Stimulated activated CD4-positive, alpha-beta T cell treated with anti-CD3 and anti-CD28 coated beads, Interleukin-4, amount 100 ng/mL, for 4 hours (primary cell): ENCODE data around the gene STXBP6.

Source experiments
- DNase-seq, 2 experiments: peaks; one replicate each; pipeline ENCODE4 v3.0.0-alpha.2; 2020

The STXBP6 gene

GRCh38 chr14:24911324-24912109 lies 138.4 kb downstream of the STXBP6 start:
- no peak for DNase-seq

DNA sequence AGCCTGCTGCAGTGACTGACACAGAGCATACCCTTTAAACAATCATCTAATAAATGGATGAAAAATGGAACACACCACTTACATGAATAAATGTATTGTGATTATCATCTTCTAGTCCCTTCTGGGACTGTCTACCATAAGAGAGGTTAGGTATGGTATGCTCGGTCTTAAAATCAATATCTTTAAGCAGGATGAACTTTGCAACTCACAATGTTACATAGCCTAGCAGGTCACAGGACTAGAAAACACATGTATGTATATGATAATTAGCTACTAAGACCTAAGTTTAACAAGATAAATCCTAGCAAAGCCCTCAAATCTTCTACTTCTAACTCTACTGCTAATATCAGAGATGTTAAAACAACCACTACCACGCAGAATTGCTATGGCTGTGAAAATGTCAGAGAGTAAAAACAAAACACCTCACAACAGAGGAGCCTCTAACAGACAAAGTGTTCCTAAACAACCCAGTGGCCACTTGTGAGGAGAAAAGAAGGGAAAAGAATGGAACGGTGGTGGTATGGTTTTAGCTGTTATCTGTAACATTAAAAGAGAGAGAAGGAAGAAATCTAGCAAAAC lies 139.4 kb downstream of the STXBP6 start:
- DNase-seq = no peak

GRCh38 chr14:24909523-24910302 lies 140.2 kb downstream of the STXBP6 start:
- DNase-seq = no peak

- no peak for DNase-seq
Measured at GRCh38 chr14:24908592-24909236, 141.2 kb downstream of the STXBP6 start.

GRCh38 chr14:24904533-24904932 lies 145.4 kb downstream of the STXBP6 start:
- no peak for DNase-seq

- no peak for DNase-seq
Measured at GRCh38 chr14:24903337-24903736, 146.6 kb downstream of the STXBP6 start.

DNA sequence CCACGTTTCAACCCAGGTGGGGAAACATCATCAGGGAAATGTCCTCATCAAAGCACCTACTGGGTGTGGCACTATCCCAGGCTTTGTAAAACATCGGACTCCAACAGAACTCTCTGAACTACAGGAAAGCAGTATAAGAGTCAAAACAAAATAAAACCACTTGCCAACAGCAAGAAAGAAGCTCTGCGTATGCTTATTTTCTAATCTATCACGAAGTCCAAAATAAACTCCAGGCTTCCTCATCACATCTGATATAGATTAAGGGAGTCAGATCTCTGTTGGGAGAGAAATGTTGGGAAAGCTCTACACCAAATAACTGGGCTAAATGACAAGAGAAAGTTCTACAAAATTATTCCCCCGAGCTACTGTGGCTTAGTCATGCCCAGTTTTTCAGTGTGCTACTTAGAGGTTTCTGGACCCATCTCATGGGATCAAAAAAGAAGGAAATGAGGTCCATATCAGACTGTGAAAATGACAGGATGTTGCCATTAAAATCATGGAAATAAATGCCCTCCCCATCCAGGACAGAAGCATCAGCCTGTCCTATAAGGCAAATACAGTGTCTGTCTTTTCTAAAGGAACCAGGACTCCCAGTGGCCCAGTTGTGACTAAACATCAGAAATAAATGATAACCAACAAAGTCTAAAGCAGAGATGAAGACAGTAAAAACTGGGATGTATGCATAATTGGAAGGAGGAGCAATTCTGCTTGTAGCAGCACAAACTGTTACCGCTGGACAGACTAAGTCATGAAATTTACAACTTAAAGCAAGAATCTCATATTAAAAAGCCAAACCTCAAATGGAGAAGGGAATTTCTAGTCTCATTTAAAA lies 149.5 kb downstream of the STXBP6 start:
- no peak for DNase-seq

DNA sequence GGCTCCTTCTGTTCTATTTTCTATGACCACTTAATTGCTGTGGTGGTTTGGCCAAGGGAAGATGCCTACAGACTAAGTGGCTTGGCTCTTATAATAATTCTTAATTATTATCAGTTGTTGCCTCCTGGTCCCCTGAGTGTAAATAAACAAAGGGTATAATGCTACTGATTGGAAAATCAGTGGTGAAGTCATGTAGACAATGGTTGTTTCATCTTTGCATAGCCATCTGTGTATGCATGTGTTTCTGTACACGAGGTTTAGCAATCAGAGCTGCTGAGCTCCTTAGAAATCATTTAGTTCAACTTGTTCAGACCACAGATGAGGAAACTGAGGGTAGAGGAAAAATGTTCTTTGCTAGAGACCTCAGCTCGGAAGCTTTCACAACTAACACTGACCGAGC lies 152.2 kb downstream of the STXBP6 start:
- DNase-seq = no peak

- DNase-seq = no peak
Measured at GRCh38 chr14:24895622-24896021, 154.3 kb downstream of the STXBP6 start.

DNA sequence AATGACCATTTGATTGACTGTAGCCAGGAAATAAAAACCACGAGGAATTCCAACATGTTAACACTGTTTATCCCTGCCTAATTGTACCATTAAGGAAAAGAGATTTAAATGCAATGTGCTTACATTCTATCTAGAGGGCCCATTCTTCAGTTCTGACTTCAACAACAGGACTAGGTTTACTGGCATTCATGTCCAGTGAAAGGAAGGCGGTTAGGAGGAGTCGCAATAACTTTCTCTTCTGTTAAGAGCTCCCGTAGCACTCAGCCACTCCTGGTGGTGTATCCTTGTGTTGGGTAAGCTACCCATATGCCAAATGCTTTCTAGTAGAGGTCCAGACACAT lies 154.7 kb downstream of the STXBP6 start:
- no peak for DNase-seq

- DNase-seq = no peak
Measured at GRCh38 chr14:24894583-24895242, 155.2 kb downstream of the STXBP6 start.

- no peak for DNase-seq
Measured at GRCh38 chr14:24892497-24893051, 157.4 kb downstream of the STXBP6 start.

DNA sequence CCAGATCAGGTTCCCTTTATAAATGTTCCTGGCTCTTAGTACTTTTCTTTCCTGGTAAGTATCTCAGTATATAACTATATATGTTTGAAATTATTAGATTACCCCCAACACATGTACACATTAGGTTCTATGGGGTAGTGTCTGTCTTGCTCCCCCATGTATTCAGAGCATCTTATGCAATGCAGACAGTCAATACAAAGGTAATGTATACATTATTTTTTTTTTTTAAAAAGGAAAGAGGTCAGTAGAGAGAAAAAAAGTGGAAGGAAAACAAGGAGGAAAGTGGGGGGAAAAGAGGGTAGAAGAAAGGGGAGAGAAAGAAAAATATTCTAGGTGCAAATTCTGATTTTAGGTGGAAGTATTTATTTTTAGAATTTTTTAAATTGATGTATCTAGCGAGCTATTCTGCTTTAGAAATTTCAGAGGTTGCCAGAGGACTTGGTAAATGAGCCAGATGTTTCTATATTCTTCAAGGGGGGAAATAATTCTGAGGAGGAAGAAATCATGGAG lies 157.9 kb downstream of the STXBP6 start:
- DNase-seq = no peak

GRCh38 chr14:24890716-24891115 lies 159.2 kb downstream of the STXBP6 start:
- DNase-seq = no peak

- DNase-seq = no peak
Measured at GRCh38 chr14:24889843-24890242, 160.1 kb downstream of the STXBP6 start.

- DNase-seq = no peak
Measured at GRCh38 chr14:24888532-24888931, 161.4 kb downstream of the STXBP6 start.

- DNase-seq = no peak
Measured at GRCh38 chr14:24887623-24888304, 162.2 kb downstream of the STXBP6 start.

DNA sequence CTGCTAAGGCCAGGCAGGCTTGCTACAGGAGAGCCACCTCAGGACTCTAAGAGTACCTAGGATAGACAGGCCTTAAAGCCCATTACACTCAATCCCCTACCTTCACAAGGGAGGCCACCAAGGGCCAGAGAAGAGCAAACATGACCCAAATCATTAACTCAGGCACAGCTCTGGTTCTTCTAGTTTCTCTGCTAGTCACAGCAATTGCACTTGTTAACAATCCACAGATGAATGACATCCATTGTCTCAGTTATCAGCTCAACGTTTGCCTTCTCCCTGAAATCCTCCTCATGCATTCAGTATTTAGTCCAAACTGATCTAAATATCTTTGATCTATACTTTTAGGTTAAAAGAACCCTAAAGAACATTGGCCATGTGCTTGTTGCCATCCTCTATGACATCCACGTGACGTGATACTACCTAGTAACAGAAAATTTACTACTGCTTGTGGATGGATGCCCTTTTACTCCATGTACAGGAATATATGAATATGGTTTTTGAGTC lies 164.5 kb downstream of the STXBP6 start:
- DNase-seq = no peak

DNA sequence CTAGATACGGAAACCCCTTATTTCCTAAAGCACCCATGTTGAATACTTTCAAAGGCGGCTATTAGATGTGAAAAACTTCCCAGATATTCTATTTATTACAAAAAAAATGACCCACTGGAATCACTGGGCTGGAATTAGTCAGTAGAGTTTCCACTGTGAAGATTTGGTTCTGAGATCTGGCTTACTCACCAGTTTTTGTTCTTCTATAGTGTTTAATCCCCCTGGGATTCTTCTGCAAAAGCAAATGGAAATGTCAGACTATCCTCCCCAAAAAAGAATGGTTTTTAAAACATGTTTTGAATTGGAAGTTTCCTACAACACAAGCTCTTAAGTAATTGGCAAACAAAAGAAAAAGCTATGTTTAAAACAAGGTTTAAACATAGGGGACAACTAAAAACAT lies 166.4 kb downstream of the STXBP6 start:
- DNase-seq = no peak

GRCh38 chr14:24881116-24881893 lies 168.6 kb downstream of the STXBP6 start:
- no peak for DNase-seq
